Measurements from ENCODE around the gene REEP6.
"Not testable (repeated sequence)": the region's sequence is repeated elsewhere in the genome, so short reads cannot be mapped to it uniquely, and the experiment has no call there.

Gene REEP6

DNA sequence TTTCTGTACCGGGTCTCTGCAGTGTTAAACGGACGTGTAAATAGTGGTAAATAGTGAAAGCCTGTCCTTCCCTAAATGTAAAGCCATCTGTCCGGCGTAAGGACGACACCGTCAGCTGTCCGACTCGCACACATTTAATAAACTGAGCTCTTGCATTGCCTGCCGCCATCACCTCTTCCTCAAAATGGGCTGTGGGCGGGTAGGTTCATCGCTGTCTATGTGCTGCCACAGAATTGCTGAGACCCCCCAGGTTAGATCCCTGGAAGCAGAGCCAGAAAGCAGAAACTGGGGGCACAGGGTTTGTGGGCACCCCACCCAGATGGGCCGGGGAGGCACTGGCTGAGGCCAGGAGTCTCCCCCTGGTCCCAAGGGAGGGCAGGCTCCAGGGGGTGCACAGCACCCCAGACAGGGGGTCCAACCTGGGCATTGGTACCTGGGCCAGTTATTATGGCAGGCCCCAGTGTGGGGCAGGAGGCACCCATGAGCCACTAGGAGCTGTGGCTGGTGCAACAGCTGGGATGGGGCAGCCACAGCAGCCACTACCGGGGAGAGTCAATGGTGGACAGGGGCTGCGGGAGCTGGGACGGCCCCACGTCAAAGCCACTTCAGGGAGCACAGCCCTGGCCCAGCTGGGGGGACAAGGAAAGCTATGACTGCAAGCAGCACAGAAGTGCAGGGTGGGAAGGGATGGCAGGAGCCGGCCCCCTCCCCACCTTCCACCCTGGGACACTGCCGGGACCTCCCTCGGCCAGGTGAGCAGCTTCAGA is 17.7 kb upstream of the REEP6 start:
- FAIRE-seq = no peak

DNA sequence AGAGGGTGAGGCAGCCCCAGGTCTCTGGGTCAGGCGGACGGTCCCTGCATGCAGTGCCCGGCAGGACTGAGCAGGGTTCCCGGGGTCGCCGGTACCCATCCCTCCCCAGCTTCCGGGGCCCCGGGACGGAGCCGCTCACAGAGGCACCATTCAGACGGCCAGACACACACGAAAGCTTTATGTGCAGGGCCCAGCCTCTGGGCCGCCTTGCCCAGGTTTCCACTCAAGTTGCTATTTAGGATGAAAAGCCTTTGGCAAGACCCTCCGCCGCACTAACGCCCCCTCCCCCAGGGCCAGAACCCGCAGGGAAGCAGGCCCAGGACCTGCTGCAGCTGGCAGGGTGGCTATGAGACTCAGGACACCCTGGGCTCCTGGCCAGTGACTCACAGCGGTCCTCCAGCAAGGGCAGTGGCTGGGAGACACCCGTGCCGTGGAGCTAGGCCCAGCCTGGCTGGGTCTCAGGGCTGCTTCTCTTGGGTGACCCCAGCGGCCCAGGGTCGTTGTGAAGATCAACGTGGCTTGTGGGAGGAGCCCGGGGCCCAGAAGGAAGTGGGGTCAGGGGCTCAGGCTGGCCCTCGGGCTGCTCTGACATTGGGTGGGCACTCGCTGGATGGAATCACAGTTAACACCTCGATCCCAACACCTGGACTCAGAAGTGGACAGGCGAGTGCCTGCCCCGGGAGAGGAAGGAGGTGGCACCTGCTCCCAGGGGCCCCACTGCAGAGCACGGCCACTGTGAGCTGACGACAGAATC is 16.8 kb upstream of the REEP6 start:
- no peak for FAIRE-seq

DNA sequence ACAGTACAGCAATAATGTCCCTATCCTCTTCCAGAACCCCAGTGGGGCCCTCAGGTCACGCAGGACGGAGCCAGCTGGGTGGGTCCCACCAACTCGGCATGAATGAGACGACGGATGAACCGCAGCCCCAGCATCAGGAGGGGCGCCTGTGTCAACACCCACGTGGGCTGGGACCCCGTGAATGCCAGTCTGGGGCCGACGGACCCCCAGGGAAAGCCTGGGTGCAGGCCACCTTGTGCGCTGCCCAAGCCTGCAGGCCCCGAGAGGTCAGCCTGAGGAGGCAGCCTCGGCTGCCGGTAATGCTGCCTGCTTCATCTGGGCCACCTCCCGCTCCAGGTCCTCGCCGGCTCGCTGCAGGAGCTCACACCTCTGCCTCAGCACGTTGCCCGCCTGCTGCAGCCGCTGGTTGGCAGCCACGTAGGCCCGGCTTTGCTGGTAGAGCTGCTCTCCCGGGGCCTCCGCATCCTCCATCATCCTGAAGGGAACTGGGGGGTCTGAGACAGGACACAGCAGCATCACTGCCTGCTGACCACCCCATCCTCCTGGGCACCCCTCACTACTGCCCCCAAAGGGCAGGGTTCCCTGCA is 16.1 kb upstream of the REEP6 start:
- FAIRE-seq = no peak

DNA sequence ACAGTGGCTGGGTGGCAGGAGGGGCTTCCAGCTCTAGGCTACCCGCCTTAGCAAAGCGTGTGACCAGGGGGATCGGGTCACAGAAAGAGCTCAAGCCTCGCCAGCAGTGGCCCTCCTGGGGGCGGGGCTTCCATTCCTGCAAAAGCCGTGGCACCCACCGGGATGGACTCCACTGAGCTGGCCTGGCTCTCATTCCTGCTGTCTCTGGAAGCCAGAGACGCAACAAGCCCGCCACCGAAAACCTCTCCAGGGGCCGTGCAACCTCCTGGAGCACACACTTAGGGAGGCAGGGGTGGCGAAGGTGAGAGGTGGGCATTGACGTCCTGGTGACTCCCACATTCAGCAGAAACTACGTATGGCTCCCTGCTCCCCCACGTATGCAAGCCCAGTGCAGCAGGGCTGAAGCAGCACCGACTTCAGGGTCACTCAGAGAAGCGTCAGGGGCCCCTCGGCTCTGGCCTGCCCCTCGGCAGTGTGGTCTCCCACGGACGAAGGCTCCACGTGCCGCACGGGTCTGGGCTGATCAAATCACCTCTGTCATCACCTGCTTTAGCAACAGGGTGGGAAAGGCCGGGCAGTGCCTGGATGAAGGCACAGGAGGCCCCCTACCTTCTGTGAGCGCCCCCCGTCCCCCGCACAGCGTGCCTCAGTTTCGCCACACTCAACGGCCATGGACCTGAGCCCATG is 15.1 kb upstream of the REEP6 start:
- no peak for FAIRE-seq

DNA sequence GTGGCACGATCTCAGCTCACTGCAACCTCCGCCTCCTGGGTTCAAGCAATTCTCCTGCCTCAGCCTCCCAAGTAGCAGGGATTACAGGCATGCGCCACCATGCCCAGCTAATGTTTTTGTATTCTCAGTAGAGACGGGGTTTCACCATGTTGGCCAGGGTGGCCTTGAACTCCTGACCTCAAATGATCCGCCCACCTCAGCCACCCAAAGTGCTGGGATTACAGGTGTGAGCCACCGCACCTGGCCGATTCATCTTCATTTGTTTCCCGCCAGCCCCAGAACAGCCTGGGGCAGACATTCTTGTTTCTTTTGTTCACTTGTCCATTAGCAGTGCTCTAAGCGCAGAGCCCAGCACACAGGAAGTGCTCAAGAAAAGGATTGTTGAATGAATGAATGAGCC is 13.9 kb upstream of the REEP6 start:
- not testable (repeated sequence) for FAIRE-seq

DNA sequence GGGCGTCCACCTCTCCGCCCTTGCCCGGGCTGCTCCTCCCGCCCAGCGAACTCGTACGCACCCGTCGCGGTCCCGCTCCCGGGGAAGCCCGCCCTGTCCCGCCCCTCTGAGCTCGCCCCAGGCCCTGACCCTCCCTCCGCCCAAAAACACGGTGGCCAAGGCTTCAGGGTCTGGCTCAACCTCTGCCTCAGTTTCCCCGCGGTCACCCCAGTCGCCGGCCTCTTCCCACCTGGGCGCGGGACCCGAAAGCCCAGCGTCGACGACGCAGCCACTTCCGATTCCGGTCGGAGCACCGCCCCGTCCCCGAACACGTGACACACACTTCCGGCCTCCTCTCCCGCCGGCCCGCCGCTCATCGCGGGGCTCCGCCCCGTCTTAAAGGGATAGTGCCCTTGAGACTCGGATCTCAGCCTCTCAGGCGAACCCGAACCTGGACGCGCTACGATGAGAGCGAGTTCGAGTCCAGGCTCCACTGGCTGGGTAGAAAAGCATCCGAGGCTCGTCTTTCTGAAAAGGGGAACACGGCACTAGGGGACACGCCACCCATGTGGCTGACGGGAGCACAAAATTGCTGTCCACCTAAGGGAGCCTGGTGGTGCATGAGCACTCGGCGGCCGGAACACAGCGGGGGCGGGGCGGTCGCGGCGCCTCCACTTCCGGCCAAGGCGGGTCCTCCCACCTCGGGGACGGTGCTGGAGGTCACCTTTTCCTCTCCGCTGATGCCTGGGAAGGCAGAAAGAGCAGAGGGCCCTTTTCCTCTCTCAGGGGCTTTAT is 11.9 kb upstream of the REEP6 start, which contains the start of gene C19orf25:
C19orf25 (minus strand) TSS at position 282 of the 774 bp plus-strand sequence. CDS start 312 bp downstream, outside the sequence.
- peak; percentile 86 for FAIRE-seq

DNA sequence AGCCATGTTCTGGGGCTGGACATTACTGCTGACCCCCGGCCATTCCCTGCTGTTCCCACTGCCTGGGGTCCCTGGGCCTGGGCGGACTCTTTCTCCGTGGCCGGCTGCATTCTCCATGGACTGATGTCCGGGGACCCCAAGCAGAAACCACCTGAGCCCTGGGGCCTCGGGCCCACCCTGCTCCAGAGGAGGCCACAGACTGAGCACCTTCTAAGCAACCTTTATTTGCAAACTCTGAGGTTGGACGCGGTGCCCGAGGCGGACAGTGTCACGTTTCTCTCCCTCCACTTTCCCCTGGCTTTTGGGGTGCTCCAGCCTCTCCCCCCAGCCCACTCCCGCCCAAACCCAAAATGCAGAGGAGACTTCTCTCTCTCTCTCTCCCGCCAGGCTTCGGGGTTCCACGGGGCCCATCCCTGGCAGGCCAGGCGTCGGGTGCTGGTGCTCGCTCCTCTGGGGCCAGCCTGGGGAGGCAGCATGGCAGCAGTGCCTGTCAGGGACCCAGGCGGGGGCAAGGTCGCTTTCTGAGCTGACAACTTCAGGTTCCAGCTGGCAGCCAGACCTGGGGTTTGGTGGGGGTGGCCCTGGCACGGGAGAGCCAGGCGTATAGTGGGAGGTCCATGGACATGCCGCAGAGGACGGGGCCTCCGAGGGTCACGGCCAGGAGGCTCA is 9.6 kb upstream of the REEP6 start:
- FAIRE-seq = no peak

DNA sequence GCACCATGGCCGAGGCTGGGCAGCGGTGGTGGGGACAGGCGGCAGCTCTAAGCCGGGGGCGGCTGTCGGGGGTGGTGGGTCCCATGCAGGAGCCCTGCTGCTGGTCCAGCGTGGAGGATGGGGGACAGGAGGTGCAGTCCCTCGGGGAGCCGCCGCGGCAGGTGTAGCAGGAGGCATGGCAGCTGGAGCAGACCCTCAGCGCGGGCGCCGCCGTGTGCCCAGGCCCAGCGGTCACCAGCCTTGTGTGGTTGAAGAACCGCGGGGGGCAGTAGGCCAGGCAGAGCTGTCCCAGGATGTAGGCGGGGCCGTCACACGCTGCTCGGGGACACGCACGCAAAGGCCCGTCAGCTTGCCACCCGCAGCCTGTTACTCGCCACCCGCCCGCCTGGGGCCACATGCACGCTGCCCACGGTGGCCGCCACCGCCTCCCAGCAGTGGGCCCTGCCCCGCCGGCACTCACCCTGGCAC is 9.1 kb upstream of the REEP6 start:
- FAIRE-seq = no peak

DNA sequence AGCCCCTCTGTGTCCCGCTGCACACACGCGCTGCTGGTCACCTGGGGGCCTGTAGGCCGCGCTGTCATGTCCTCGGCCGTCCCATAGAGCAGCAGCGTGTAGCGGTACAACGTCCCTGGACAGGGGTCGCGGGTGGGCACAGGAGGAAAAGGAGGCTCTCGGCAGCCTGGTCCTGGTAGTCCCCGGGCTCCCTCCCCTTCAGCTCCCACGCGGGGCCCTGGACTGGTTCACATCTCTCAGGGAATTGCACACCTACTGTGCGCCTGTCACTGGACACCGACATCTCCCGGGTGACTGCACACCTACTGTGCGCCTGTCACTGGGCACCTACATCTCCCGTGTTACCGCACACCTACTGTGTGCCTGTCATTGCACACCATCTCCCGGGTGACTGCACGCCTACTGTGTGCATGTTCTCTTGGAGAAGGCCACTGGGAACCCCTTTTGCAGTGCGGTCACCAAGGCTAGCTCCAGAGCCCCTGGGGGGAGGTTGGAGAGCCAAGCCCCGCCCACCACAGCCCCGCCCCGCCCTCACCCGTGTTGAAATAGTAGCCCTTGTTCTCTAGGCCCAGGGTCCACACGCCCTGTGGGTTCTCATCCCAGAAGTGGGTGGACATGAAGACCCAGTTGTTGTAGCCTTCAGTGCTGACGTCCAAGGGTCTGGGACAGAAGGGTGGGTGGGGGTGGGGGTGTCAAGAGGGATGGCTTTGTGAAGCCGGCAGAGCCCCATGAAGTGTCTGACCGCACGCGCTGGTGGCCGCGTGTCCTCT is 8.4 kb upstream of the REEP6 start:
- no peak for FAIRE-seq

DNA sequence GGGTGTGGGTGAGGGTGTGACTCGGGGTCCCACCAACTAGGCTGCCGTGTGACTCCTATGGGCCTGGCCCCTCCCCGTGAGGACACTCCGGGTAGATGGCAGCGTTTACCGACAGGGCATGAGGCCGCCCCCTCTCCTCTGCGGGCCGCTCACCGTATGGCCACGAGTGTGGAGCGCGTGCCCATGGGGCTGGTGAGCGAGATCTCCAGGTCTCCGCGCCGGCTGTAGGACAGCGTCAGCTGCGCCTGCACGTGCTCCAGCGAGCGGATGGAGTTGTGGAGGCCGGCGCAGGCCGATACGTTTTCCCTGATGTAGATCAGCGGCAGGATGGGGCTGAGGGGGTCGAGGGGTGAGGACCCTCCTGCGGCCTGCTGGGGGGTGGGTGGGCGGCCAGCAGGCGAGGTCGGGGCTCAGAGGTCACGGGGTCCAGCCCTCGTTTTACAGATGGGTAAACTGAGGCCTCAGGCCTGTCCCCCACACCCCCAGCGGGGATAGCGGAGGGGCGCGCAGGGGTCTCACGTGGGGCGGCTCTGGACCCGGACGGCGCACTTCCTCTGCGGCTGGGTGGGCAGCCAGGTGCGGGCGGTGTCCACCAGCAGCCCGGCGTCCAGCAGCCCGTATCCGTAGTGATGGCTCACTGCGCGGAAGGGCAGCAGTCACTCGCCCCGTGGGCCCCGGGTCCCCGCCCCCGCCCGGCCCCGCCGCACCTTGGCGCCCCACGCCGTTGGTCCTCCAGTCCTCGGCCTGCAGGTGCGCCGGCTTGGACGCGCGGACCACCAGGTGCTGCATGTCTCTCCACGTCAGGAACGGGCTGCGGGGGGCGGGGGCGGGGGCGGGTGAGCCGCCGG is 7.6 kb upstream of the REEP6 start:
- FAIRE-seq = no peak

DNA sequence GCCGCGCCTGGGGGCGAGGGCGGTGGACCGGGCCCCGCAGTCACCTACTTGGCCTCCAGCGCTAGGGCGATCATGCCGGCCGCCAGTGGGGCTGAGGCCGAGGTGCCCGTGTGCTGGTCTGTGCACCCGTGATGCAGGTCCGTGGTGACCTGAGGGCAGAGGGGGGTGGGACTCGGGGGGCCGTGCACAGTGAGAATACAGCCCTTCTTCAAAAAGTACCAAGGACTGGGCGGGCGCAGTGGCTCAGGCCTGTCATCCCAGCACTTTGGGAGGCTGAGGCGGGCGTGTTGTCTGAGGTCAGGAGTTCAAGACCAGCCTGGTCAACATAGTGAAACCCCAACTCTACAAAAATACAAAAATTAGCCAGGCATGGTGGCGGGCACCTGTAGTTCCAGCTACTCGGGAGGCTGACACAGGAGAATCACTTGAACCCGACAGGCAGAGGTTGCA is 7.0 kb upstream of the REEP6 start:
- no peak for FAIRE-seq

DNA sequence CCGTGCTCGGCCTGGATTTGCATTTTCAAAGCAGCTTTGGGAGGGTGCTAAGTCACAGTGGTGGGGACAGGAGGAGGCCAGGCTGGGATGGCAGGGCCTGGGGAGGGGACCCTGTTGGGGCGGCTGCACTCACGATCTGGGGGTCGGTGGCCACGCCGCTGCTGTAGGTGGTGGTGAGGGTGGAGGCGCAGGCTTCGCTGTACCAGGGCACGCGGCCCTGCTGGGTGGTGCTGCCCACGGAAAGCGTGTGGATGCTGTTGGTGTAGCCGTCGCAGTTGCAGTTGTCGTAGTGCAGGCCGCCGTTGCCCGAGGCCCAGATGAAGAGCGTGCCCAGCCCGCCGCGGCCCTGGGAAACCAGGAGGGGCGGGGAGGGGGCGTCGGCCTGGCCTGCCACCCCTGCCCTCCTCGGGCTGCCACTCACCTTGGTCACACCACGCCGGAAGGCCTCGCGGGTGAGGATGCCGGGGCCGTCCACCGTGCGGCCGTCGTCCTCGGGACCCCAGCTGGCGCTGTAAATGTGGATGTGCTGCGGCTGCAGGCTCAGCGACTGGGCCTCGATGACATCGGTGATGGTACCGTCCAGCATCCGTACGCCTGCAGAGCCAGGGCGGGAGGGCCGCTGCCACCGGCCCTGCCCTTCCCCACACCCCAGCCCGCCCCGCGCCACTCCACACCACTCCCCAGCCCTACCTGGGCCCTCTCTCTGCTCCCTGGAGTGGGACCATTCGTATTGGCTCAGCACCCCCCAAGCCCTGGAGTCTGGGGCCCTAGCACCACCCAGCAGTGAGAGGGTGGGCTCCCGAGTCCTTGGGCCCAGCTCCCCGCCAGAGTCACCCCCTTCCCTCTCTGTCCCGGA is 4.0 kb upstream of the REEP6 start:
- no peak for FAIRE-seq

DNA sequence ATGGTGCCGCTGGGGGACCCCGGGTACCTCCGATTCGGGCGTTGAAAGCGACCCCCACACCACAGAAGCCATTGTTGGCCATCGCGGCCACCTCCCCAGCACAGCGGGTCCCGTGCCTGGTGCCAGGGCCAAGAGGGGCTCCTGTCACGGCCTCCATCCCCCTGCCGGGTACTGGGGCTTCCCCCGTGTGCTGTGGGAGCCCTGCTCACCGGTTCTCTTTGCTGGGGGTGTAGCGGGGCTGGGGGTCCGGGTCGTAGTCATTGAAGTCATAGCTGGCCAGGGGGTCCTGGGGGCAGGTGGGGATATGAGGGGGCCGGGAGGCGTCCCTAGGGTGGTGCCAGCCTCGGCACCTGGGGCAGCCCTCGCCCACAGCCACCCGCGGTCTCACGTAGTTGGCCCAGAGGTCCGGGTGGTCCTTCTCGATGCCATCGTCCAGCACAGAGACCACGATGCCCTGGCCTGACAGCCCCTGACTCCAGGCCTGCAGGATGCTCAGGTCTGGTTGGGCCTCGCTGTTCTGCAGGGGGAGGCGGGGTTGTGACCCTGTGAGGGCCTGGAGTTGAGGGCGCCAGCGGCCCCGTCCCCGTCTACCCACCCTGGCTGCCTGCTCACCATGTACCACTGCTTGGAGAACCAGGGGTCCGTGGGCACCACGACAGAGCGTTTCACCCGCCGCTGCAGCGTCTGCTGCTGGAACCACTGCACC is 3.3 kb upstream of the REEP6 start:
- FAIRE-seq = no peak

DNA sequence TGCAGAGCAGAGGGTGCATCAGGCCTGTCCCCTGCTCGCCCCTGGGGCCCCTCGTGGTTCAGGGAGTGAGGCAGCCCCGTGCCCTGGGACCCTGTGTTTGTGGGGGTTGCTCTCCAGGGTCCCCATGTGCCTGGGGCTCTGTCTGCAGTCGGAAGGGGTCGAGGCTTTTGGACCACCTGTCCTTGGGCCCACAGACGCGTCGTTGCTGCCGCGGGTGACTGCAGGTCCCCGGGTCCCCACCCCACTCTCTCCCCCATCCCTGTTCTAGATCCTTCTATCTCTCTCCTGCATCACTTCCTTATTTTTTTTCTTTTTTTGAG is 2.7 kb upstream of the REEP6 start:
- FAIRE-seq = no peak

DNA sequence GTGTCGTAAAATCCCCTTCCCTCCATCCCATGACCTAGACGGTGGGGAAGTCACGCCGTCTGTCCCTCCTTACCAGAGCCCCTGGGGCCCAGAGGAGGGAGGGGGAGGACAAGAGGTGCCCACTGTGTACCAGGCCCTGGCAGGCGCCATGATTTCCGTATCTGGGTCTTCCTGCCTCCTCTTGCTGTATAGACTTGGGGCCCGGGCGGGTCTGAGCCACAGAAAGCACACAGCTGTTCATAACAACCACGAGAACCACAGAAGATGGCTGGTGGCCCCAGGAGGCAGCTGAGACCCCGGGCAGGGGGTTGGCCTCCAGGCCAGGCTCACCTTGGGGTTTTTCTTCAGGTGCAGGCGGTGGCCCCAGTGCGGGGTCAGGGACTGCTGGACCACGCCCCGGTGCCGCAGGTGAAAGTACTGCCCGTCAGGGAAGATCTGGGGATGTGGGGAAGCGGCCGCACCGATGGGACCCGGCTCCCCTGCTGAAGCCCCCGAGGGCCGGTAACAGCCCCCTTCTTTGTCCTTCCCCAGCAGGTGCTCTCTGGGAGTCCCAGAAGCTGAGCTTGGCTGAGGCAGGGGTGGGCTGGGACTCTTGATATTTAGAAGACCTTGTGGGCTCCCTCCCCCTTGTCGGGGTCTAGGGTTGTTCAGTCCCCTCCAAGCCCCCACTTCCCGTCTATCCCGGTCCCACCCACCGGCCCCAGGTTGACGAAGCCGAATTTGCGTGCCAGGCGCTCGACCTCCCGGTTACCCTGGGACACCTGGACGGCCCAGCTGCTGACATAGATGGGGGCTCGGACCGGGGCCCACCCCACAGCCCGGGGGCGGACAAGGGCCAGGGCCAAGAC is 1.3 kb upstream of the REEP6 start:
- FAIRE-seq = no peak

DNA sequence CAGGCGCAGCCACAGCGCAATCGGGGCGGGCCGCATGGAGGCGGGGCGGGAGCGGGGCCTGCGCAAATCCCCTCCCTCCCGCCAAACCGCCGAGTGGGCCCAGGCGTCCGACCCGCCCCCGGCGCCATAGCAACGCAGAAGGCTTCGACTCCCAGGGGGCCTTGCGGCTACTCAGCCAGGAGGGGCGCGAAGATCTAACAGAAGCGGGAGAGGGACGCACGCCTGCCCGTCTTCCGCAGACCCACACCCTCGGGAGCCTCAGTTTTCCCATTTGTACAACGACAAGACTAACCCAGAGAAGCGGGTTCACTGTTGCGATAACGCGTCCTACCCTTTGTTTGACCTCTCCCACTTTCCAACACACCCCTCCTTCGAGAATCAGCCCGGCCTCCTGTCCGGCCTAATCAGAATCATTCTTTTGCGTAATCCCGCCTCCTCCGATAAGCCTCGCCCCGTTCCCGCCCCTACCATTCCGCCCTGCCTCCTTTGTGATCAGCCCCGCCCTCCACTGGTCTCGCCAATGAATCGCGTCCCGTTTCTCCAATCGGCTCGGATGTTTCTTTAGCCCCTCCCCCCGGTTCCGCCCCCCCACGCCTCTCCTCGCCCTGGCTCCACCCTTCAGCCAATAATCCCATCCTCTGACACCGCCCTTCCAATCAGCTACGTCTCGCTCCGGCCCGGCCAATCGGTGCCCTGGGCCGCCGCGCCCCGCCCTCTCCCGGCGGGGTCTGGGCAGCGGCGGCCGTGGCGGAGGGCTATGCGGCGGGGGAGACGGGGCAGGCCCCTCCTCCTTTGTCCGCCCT is 469 bp upstream of the REEP6 start, which contains the start of gene PCSK4:
PCSK4 (minus strand) TSS at position 40 of the 803 bp plus-strand sequence; CDS start at position 36, 4 bp downstream.
- peak; percentile 68 for FAIRE-seq

DNA sequence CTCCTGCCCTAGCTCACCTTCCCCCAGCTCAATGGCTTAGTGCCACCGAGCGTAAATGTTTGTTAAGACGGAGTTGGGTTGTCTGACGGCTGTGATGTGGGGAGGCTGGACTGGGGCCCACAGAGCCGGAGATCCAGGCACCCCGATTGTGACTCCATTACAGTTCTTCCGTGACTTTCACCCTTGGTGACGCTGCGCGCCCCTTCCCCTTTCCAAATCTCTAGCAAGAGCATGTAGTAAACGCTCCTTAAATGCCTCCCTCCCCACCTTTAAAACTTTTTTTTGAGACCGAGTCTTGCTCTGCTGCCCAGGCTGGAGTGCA is 829 bp downstream of the REEP6 start:
- FAIRE-seq = no peak

All from islet of Langerhans (tissue), 1 donor.